ENCODE measurements around the gene PTPRR.

DNA sequence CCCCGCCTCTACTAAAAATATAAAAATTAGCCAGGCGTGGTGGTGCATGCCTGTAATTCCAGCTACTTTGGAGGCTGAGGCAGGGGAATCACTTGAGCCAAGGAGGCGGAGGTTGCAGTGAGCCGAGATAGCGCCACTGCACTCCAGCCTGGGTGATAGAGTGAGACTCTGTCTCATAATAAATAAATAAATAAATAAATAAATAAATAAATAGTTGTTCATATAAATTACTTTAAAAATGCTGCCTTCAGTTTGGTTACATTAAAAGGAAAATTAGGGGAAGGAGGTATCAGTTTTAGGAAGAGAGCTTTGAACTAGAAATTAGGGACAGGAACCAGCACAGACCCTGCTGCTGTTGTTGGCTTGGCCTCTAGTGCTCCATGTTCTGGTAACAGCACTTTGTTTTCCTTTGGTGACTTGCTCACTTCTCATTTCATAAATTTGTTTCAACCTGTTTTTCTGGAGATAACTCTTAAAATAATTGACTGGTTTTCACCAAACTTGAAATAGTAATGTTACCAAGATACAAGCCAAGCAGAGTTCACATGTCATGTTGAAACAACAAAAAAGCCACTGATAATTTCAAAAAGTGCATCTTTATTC is 260.4 kb downstream of the PTPRR start:
- TF ChIP-seq POLR2A (IDR thresholded peaks at IDR 0.05; ENCODE audit: low read length) (no peak), RCOR1 (IDR thresholded peaks at IDR 0.05; ENCODE audit: low read depth, low read length) (no peak), HDAC2 (IDR thresholded peaks at IDR 0.05) (no peak), FOSB (CRISPR knock-in tag; IDR thresholded peaks at IDR 0.05) (no peak), KDM1A (IDR thresholded peaks at IDR 0.05; ENCODE audit: low read depth) (no peak), CHD2 (IDR thresholded peaks at IDR 0.05; ENCODE audit: low read length, partially characterized antibody) (no peak), ESRRA (IDR thresholded peaks at IDR 0.05; ENCODE audit: borderline replicate concordance, low read length) (no peak), RAD21 (conservative IDR thresholded peaks at IDR 0.05 in 1 of 2, IDR thresholded peaks at IDR 0.05 in 1 of 2) (no peak), TP53 (CRISPR knock-in tag; IDR thresholded peaks at IDR 0.05) (no peak), CEBPB (IDR thresholded peaks at IDR 0.05) (no peak)
- TF ChIP-seq, protein P1, sequence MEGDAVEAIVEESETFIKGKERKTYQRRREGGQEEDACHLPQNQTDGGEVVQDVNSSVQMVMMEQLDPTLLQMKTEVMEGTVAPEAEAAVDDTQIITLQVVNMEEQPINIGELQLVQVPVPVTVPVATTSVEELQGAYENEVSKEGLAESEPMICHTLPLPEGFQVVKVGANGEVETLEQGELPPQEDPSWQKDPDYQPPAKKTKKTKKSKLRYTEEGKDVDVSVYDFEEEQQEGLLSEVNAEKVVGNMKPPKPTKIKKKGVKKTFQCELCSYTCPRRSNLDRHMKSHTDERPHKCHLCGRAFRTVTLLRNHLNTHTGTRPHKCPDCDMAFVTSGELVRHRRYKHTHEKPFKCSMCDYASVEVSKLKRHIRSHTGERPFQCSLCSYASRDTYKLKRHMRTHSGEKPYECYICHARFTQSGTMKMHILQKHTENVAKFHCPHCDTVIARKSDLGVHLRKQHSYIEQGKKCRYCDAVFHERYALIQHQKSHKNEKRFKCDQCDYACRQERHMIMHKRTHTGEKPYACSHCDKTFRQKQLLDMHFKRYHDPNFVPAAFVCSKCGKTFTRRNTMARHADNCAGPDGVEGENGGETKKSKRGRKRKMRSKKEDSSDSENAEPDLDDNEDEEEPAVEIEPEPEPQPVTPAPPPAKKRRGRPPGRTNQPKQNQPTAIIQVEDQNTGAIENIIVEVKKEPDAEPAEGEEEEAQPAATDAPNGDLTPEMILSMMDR (IDR thresholded peaks at IDR 0.05): no peak
